EH (cell line): ENCODE data around the gene GNA12.
"Not testable (repeated sequence)": the region's sequence is repeated elsewhere in the genome, so short reads cannot be mapped to it uniquely, and the experiment has no call there.

Experiments
- DNase-seq: peaks from one replicate; pipeline ENCODE4 v3.0.0-alpha.2; 2015; ENCODE audit warnings: low read depth

The GNA12 gene

GRCh38 chr7:2864999-2865670 lies 21.0 kb upstream of the GNA12 start:
- peak; percentile 68 for DNase-seq

DNA sequence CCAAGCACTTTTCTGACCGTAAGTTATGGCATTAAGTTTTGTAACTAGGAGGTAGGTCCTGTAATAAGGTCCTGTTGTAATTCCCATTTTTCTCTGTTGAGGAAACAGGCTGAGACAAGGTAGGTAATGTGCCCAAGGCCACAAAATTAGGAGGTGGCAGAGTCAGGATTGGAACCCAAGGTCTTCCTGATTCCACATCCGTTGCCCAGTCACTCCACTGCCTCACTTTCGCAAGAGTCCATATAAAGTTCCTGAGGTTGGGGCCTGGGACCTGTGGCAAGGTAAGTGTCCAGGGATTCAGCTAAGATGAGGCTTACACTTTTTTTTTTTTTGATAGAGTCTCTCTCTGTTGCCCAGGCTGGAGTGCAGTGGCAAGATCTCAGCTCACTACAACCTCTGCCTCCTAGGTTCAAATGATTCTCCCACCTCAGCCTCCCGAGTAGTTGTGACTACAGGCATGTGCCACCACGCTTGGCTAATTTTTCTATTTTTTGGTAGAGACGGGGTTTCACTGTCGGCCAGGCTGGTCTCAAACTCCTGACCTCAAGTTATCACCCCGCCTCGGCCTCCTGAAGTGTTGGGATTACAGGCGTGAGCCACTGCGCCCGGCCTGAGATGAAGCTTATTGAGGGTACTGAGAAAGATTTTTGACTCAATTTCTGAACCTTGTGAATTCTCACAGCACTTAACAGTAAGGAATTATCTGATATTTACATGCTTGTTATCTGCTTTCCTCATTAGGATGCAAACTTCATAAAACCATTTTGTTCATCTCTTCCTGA lies 20.3 kb upstream of the GNA12 start:
- no peak for DNase-seq

DNA sequence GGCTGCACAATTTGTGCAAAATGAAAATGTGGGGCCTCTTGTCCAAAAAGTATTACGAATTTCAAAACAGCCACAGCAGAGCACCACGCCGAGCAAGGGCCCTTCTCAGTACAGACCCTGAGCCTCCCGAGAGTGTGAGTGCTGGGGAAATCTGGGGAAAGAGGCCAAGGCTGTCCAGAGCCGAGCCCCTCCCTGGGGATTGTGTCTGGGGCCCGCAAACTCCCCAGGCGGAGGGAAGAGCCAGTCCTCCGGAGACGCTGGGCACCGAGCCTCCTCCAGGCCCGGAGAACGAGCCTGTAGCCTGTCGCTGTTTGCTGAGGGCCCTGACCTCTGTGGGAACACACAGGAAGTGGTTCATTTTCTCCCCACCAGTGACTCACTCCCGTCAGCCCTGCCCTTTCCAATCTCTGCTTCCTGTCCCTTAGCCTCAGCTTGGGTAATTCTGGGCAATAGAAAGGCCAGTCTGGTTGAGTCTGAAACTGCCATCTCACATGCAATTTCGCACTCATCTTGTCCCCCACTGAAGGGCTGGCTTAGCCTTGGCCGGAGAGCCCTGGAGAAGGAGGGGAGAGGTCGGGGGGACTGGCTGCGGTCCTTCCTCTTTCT lies 19.5 kb upstream of the GNA12 start:
- peak; percentile 97 for DNase-seq

- peak; percentile 54 for DNase-seq
Observed at GRCh38 chr7:2862831-2863361, 18.8 kb upstream of the GNA12 start.

GRCh38 chr7:2861509-2861908 lies 17.4 kb upstream of the GNA12 start:
- DNase-seq, result no peak

DNA sequence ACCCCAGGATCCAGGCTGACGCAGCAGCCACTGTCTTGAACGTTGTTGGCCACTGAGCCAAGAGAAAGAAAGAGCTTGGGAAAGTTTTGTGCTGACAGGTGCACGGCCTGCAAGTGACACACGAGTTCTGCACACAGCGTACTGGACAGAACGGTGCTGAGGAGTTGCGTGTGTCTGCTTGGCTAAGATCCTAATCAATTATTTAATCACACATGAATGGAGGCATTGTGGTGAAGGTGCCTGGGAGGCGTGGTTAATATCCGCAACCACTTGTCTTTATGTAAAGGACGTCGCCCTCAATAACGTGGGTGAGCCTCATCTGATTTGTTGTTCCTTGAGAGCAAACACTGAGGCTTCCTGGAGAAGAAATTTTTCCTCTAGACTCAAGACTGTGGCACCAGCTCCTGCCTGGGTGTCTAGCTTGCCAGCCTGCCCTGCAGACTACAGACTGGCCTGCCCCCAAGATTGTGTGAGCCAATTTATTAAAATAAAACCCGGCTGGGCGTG lies 16.6 kb upstream of the GNA12 start:
- DNase-seq, result no peak

DNA sequence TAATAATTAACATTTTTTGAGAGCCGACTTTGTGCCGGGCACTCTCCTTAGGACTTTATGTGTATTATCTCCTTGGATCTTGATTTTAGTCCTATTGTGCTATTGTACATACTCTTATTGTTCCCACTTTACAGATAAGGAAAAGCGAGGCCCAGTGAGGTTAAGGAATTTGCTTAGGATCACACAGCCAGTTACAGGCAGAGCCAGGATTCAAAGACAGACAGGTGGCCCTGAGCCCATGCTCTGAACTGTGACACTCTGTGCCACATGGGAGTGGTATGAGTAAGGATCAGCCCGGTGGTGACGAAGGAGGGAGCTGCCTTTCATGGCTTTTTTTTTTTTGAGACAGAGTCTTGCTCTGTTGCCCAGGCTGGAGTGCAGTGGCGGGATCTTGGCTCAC lies 15.8 kb upstream of the GNA12 start:
- no peak for DNase-seq

DNA sequence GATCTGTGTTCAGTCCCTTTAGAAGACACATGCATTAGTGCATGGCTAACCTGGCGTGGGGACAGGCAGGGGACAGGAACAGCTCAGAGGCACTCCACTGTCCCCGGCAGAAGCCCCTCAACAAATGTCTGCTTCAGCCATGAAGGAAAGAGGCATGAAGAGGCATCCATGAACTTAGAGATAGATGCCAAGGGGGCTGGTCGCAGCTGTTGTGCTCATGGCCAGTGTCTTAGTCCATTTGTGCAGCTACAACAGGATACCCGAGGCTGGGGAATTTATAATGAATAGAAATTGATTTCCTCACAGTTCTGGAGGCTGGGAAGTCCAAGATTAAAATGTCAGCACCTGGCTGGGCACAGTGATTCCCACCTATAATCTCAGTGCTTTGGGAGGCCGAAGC lies 14.5 kb upstream of the GNA12 start:
- DNase-seq, result no peak

DNA sequence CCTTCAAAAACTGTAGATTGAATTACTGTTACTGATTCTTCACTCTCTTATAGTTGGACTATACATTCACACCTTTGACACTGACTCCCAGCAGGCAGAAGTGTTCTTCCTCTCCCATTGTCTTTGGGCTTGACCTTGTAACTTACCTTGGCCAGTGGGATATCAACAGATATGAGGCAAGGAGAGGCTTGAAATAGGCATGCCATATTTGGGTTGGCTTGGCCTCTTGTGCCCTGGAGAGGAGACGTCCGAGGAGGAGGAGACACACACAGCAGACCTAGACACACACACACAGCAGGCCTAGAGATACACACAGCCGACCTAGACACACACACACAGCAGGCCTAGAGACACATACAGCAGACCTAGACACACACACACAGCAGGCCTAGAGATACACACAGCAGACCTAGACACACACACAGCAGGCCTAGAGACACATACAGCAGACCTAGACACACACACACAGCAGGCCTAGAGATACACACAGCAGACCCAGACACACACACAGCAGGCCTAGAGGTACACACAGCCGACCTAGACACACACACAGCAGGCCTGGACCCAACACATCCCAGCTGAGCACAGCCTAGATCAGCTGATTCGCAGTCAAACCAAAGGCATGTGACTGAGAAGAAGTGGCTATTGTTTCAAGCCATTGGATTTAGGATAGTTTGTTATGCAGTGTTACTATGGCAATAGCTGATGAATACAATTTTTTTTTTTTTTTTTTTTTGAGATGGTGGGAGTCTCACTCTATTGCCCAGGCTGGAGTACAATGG lies 12.5 kb upstream of the GNA12 start:
- no peak for DNase-seq

DNA sequence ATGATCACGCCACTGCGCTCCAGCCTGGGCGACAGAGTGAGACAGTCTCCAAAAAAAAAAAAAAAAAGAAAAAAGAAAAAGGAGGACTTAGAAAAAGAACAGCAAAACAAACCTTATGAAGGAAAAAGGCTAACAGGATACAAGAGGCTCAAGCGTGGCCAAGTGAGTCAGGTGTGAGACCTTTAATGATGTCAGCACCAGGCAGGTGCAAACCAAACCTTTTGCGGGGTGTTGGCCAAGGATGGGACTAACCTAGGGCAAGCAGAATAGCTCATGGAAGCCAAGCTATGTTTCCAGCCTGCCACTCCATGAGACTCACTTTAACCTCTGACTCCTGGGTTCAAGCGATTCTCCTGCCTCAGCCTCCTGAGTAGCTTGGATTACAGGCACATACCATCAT lies 11.3 kb upstream of the GNA12 start:
- DNase-seq, result no peak

DNA sequence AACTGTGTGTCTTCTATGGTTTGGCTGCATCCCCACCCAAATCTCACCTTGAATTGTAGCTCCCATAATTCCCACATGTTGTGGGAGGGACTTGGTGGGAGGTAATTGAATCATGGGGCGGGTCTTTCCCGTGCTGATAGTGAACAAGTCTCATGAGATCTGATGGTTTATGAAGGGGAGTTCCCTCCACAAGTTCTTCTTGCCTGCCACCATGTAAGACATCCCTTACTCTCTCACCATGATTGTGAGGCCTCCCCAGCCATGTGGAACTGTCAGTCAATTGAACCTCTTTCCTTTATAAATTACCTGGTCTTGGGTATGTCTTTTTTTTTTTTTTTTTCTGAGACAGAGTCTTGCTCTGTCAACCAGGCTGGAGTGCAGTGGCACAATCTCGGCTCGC lies 9.4 kb upstream of the GNA12 start:
- DNase-seq, result not testable (repeated sequence)

DNA sequence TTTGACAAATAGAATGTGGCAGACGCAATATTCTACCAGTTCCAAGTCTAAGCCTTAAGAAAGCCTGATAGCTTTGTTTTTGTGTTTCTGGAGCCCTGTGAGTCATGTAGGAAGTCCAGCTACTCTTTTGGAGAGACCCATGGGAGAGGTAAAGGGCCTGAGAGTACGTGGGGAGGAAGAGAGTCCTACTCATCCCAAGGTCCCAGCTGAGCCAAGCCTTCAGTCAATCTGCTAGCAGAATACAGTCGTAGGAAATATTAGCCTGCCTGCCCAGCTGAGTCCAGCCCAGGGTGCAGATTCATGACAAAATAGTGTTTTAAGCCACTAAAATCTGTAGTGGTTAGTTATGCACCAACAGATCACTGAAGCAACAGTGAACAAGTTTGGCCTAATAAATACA lies 9.0 kb upstream of the GNA12 start:
- DNase-seq, result no peak

GRCh38 chr7:2851497-2851896 lies 7.4 kb upstream of the GNA12 start:
- no peak for DNase-seq

GRCh38 chr7:2849941-2850766 lies 6.0 kb upstream of the GNA12 start:
- no peak for DNase-seq

DNA sequence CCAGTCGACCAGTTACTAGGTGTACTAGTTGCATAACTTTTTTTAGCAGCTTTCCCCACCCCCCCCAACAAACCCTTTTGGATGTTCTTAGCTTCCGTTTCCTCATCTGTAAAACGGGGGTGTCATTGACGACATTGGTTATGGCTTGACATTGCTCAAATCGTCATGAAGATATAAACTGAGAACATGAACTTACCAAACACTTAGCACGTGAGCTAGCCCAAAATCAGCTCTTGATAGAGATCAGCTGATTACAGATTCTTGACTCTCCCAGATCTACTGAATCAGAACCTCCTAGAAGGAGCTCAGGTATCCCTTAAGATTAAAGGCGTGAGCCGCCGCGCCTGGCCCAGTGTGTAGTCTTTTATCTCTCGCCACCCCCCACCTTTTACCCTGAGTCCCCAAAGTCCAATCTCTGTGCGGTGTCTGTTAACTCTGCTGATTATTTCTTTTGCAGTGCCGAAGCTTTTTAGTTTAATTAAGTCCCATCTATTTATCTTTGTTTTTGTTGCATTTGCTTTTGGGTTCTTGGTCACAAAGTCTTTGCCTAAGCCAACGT lies 1.0 kb upstream of the GNA12 start:
- DNase-seq, result no peak

DNA sequence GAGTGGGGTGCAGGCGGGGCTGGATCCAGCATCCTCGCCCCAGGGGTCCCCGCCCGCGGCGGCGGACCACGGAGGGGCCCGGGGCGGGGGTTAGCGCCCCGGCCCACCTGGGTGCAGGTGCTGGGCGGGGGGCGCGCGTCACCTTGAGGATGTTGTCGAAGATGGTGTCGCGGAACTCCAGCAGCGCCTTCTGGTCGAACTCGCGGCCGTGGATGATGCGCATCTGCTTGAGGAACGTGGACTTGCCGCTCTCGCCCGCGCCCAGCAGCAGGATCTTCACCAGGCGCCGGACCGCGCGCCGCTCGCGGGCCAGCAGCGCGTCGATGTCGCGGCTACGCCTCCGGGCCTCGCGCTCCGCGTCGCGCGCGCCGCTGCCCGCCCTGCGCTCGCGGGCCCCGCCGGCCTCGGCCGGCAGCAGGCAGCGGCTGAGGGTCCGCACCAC lies 376 bp downstream of the GNA12 start:
- DNase-seq, result peak; percentile 54

DNA sequence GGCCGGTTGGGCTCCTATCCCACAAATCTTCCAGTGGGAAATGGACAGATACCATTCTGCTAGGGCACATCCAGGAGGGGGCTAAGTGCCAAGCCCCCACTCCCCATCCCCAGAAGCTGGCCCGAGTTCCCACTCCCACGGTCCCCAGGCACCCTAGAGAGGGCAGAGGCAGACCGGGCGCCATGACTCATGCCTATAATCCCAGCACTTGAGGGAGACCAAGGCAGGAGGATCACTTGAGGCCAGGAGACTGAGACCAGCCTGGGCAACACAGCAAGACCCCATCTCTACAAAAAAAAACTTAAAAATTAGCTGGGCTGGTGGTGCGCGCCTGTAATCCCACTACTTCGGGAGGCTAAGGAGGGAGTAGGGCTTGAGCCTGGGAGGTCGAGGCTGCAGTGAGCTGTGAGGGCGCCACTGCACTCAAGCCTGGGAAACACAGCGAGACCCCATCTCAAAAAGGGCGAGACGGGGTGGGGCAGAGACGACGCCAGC lies 870 bp downstream of the GNA12 start:
- DNase-seq, result no peak

DNA sequence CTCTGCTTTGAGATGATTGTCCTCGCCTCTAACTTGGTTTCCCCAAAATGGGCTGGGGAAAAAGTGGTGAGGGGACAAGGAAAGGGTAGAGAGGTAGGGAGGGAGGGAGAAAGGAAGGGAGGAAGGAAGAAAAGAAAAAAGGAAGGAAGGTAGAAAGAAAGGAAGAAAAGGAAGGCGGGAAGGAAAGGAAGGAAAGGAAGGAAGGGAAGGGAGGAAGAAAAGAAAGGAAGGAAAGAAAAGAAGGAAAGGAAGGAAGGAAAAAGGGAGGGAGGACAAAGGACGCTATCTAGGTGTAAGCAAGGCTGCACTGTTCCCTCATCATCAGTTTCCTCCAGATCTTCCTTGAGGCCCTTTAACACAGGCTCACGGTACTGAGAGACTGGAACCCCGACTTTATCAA lies 2.2 kb downstream of the GNA12 start:
- no peak for DNase-seq

DNA sequence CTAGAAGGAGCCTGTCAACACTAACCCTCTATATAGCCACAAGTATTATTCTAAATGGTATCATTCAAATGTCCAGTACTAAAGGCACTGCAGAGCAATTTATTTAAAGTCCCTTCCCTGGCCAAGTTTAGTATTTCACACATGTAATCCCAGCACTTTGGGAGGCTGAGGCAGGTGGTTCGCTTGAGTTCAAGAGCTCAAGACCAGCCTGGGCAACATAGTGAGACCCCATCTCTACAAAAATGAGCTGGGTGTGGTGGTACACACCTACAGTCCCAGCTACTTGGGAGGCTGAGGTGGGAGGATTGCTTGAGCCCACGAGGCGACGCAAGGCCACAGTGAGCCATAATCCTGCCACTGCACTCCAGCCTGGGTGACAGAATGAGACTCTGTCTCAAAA lies 3.6 kb downstream of the GNA12 start:
- DNase-seq, result no peak

- DNase-seq, result no peak
Observed at GRCh38 chr7:2838873-2839578, 5.1 kb downstream of the GNA12 start.
